Thoracic aorta (tissue), 2 donors: ENCODE data around the gene FXR2. TPM values are rescaled to one million over a fixed set of nuclear protein-coding genes. Genes with fewer than 3 reads are reported as not detected.
"Not testable (repeated sequence)": the region's sequence is repeated elsewhere in the genome, so short reads cannot be mapped to it uniquely, and the experiment has no call there.

Experiments
- ATAC-seq: fragments of 150-250 bp; one replicate; pipeline ENCODE4 v1.8.0; 2017; ENCODE audit warnings: low read depth; ENCODE audit not compliant: insufficient number of reproducible peaks, low FRiP score
- DNase-seq: peaks from one replicate; pipeline ENCODE4 v3.0.0-alpha.2; 2020; ENCODE audit warnings: low spot score
- H3K27ac ChIP-seq, 2 donors: fragments of 200-600 bp; sonication (generic); 1 replicate in 1 of 2; 2 replicates in 1 of 2; pipeline ENCODE4 v1.5.1; 2016; ENCODE audit warnings: mild to moderate bottlenecking in 2 of 2, moderate library complexity in 2 of 2
- H3K27me3 ChIP-seq: fragments of 200-600 bp; sonication (generic); replicated peaks from 2 replicates; pipeline ENCODE4 v1.6.0; 2016; ENCODE audit warnings: mild to moderate bottlenecking; ENCODE audit not compliant: insufficient read depth
- H3K36me3 ChIP-seq: fragments of 200-600 bp; sonication (generic); one replicate; pipeline ENCODE4 v1.5.1; 2016
- H3K4me1 ChIP-seq, 2 donors: fragments of 200-600 bp; sonication (generic); 1 replicate in 1 of 2; 2 replicates in 1 of 2; pipeline versions ENCODE4 v1.5.1 to v1.6.0; 2016; ENCODE audit warnings: low read depth in 2 of 2, mild to moderate bottlenecking in 1 of 2; ENCODE audit not compliant: control insufficient read depth in 1 of 2
- H3K4me3 ChIP-seq: fragments of 200-600 bp; sonication (generic); 2 replicates; pipeline ENCODE4 v1.5.1; 2016; ENCODE audit warnings: mild to moderate bottlenecking
- H3K9me3 ChIP-seq: fragments of 200-600 bp; sonication (generic); 2 replicates; pipeline ENCODE4 v1.5.1; 2016
- total RNA-seq, 2 donors: library from RNA; depleted of rRNA; stranded (reverse); fragments of >200 nt; gene quantifications; one replicate each; pipeline versions ENCODE4 v1.1.0 to v1.2.3, GENCODE V29; 2016
- TF ChIP-seq, protein P1 (sequence below): fragments of 200-600 bp; sonication (generic); IDR thresholded peaks from one replicate; pipeline ENCODE4 v1.5.1; 2019; ENCODE audit warnings: antibody characterized with exemption

Gene FXR2
- total RNA-seq, 2 donors from 2014 or later = 42.8 to 53.9 TPM

DNA sequence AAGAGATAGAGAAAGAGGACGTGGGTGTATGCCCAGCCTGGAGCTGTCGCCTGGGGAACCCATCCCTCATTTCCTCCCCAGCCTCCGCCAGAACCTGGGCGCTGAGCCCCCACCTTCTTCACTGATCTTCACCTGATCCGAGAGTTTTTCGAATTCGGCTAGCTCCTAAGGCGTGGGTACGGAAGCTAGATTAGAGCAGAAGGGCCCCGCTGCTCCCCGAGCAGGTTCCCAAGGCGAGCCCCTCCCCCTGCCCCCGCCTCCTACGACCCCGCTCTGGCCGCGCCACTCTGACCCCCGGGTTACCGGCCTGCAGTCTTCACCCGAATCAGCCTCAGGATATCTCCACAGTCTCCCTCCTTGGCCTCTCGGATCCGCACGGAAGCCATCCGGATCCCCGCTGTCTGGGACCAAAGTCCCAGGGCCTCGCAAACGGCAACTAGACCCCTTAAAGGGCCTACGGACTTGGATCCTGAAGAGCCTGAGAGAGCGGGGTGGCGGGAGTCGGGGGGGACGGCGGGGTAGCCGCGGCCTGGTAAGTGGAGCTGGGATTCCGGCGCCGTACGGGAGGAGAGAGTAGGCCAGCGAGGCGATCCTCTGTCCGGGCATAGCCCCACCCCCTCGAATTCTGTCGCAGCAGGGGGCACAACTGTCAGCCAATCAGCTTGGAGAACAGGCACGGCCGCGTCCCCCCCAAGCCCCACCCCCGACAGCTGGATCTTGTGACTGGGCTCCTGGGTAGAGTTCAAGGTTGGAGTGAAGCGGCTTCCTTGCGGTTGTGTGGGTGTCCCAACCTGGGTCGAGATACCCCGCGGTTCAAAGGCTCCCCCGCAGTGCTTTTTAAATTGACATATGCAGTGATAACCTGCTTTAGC lies 12.8 kb upstream of the FXR2 start, which contains the start of gene SAT2:
TSS of gene SAT2 (minus strand) at position 572 of the 872 bp plus-strand sequence. CDS start at position 386, 186 bp downstream.
- ATAC-seq (peak; percentile 62), DNase-seq (peak; percentile 80)
- H3K4me1 ChIP-seq = peaks cover 7 to 8% of the 10 kb centered on the region in 2 donors
- H3K27me3 ChIP-seq = no peaks in the 10 kb centered on the region
- H3K4me3 ChIP-seq = peak within 1 kb of the TSS; percentile 100
- TF ChIP-seq, protein P1, sequence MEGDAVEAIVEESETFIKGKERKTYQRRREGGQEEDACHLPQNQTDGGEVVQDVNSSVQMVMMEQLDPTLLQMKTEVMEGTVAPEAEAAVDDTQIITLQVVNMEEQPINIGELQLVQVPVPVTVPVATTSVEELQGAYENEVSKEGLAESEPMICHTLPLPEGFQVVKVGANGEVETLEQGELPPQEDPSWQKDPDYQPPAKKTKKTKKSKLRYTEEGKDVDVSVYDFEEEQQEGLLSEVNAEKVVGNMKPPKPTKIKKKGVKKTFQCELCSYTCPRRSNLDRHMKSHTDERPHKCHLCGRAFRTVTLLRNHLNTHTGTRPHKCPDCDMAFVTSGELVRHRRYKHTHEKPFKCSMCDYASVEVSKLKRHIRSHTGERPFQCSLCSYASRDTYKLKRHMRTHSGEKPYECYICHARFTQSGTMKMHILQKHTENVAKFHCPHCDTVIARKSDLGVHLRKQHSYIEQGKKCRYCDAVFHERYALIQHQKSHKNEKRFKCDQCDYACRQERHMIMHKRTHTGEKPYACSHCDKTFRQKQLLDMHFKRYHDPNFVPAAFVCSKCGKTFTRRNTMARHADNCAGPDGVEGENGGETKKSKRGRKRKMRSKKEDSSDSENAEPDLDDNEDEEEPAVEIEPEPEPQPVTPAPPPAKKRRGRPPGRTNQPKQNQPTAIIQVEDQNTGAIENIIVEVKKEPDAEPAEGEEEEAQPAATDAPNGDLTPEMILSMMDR = no peak
- H3K9me3 ChIP-seq = no peaks in the 10 kb centered on the region
- no peaks in the 10 kb centered on the region for H3K36me3 ChIP-seq
- peak within 1 kb of the TSS; percentile 79 to 92 for H3K27ac ChIP-seq

DNA sequence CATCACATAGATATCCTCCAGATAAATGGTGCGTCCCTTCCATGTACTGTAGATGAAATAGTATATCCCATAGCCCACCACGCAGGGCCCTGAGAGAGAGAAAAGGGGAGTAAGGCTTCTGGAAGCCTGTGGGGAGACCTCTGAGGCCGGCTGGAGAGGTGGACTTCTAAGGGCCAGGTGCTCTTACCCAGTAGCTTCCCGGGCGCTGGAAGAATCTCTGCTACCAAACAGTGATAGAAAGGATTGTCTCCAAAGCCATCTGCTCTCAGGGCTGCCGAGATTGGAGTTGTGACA lies 12.2 kb upstream of the FXR2 start:
- H3K4me1 ChIP-seq = peaks cover 7 to 8% of the 10 kb centered on the region in 2 donors
- H3K27ac ChIP-seq = peak overlapping the region; percentile 79 to 92
- TF ChIP-seq, protein P1 = no peak
- H3K9me3 ChIP-seq = no peaks in the 10 kb centered on the region
- H3K27me3 ChIP-seq = no peaks in the 10 kb centered on the region
- H3K36me3 ChIP-seq = no peaks in the 10 kb centered on the region
- H3K4me3 ChIP-seq = peak overlapping the region; percentile 100
- no peak for ATAC-seq
- DNase-seq = no peak

DNA sequence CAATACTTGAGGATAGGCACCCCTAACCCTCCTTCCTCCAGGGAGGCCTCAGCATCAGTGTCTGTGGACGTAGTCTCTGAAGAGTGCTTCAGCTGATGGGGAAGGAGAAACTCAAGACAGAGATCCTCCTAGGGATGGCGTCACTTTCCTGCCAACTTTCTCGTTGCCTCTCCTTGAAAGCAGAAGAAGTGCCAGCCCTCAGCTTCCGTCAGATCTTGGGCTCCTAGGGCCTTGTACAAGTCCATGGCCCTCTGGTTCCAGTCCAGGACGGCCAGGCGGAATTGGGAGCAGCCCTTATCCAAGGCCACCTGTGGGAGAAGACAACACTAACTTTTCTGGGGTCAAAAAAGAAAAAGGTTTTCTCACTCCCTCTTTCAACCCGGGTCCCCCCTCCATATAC lies 11.6 kb upstream of the FXR2 start:
- Histone ChIP-seq H3K27me3 (no peaks in the 10 kb centered on the region), H3K27ac (no peak overlapping the region), H3K9me3 (no peaks in the 10 kb centered on the region), H3K4me3 (no peak overlapping the region), H3K4me1 (peaks cover 7 to 8% of the 10 kb centered on the region in 2 donors), H3K36me3 (no peaks in the 10 kb centered on the region)
- ATAC-seq = no peak
- TF ChIP-seq, protein P1 = no peak
- DNase-seq = no peak

DNA sequence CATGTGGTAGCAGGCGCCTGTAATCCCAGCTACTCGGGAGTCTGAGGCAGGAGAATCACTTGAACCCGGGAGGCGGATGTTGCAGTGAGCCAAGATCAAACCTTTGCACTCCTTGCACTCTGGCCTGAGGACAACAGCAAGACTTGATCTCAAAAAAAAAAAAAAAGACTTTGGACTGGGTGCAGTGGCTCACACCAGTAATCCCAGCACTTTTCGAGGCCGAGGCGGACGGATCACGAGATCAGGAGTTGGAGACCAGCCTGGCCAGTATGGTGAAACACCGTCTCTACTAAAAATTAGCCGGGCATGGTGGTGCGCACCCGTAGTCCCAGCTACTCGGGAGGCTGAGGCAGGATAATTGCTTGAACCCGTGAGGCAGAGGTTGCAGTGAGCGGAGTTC lies 11.1 kb upstream of the FXR2 start:
- not testable (repeated sequence) for H3K27me3 ChIP-seq, H3K27ac ChIP-seq, H3K9me3 ChIP-seq

DNA sequence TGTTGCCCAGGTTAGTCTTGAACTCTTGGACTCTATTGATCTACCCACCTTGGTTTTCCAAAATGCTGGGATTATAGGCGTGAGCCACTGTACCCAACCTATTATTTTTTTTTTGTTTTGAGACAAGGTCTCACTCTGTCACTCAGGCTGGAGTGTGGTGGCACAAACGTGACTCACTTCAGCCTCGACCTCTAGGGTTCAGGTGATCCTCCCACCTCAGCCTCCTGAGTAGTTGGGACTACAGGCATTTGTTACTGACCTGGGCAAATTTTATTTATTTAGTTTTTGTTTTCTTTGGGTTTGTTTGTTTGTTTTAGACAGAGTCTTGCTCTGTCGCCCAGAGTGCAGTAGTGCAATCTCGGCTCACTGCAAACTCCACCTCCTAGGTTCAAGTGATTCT lies 9.0 kb upstream of the FXR2 start:
- H3K27me3 ChIP-seq = no peaks in the 10 kb centered on the region
- TF ChIP-seq, protein P1 = no peak
- no peak for ATAC-seq
- H3K4me1 ChIP-seq = peaks cover 7 to 8% of the 10 kb centered on the region in 2 donors
- H3K36me3 ChIP-seq = no peaks in the 10 kb centered on the region
- H3K27ac ChIP-seq = no peak overlapping the region
- DNase-seq = no peak
- H3K9me3 ChIP-seq = no peaks in the 10 kb centered on the region
- H3K4me3 ChIP-seq = no peak overlapping the region

More for the DNA sequence above, 11.1 kb upstream of the FXR2 start:
- not testable (repeated sequence) for DNase-seq, H3K4me3 ChIP-seq, H3K36me3 ChIP-seq, ATAC-seq, H3K4me1 ChIP-seq
